Activated T-helper 1 cell treated with Interleukin-2 at 50 U/mL for 16 hours (primary cell): ENCODE results near the gene DUS1L.

Experiments used
- DNase-seq: peaks from one replicate; pipeline ENCODE4 v3.0.0-alpha.2; 2020; ENCODE audit warnings: low read depth

DUS1L gene

GRCh38 chr17:82065638-82066303 lies at the start of gene DUS1L:
Gene DUS1L, minus strand, starts transcription at chr17:82065804. Its CDS starts 745 bp downstream, at chr17:82065059.
- peak; percentile 60 for DNase-seq

GRCh38 chr17:82114872-82115271 lies 49.3 kb upstream of the DUS1L start:
- no peak for DNase-seq

- no peak for DNase-seq
These were observed 48.8 kb upstream of the DUS1L start for GRCh38 chr17:82114447-82114846.

DNA sequence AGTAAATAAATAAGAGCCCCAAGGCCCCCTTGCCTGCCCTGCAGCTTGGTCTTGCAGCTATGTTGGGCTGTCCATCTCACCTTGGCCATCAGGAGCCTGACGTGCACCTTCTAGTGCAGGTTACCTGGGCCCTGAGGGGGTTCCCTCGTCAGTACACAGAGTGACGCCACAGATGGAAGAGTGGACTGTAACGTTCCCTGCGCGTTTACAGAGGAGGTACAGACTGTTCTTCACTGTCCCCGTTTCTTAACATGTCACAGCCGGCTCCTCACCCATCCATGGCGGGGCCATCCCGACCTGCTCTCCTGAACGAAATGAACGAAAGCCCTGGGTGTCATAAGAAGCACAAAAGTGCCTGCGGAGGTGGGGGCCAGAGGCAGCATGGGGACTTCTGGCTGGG lies 48.3 kb upstream of the DUS1L start:
- no peak for DNase-seq

DNA sequence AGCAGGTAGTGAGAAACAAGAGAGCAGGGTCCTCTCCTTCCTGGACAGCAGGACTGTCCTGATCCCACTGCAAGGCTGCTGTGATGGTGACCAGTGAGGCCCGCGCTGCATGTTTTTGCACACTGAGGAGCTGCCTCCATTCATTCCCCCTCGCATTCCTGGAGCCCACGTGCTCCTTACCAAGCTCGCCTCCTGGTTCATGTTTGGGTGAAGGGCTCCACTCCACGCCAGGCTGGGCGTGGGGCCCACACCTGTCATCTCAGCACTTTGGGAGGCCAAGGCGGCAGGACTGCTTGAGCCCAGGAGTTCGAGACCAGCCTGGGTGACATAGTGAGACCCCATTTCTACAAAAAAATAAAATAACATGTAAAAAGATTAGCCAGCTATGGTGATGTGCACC lies 47.8 kb upstream of the DUS1L start:
- no peak for DNase-seq

- no peak for DNase-seq
These were observed 47.3 kb upstream of the DUS1L start for GRCh38 chr17:82112914-82113311.

DNA sequence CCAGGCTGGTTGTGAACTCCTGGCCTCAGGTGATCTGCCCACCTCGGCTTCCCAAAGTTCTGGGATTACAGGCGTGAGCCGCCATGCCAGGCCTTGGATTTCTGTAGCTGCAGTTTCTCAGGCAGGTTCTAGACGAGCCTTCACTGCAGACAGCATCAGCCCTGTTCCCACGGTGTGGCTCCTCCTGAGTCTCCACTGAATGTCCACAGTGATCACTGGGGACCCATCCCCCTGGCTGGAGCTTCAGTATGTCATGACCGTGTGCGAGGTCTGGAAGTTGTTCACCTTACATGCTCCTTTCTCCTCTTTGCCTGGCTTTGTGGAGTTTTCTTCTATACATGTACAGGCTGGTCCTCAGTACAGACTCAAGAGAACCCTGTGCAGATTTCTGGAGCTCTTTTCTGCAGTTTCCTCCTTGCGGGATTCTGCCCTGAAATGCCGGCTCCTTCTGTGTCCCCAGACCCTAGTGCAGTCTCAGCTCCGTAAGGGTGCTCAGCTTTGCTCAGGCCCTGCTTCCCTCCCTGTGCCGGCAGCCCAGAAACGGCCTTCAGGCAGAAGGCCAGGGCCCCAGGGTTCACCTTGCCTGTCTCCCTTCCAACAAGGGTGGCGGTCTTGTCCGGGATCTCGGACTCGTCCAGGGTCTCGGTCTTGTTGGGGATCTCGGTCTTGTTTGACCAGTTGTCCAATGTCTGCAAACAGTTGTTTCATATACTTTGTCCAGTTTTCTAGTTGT lies 46.7 kb upstream of the DUS1L start:
- no peak for DNase-seq

DNA sequence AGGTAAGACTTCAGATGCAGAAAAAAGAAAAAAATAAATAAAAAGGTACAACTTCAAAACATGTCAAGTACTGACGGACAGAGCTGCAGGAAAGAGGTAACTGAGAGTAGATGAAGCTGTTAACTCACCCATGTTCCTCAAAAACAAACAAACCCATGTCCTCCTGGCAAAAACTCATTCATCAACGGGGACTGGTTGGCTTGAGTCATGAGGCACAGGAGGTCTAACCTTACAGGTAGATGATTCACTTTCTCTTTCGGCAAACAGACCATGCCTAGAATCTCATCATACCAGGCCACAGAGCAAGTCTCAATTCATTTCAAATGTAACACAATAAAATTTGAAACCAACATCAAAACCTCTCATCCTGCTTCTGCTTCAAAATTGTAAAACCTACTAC lies 44.7 kb upstream of the DUS1L start:
- no peak for DNase-seq

DNA sequence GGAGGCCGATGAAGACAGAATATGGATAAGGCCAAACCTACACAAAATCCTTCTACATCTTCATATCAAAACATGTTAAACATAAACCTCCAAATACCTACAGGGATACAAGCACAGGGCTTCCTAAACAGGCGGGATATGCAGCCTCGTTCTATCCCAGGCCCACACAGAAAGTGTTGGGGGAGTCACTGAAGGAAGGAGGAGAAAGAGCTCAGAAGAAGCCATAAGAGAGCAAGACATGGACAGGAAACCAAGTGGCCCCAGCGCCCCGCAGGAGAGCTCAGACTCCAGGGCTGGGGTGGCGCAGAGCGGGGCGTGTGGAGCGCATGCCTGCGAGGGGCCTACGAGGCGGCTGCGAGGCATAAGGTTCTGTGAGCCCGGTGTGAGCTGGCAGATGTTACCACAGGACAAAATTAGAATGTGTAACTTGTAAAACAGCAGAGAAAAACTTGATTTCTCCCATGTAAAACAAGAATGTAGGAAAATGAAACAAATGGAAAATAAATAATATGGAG lies 43.4 kb upstream of the DUS1L start:
- DNase-seq: no peak

DNA sequence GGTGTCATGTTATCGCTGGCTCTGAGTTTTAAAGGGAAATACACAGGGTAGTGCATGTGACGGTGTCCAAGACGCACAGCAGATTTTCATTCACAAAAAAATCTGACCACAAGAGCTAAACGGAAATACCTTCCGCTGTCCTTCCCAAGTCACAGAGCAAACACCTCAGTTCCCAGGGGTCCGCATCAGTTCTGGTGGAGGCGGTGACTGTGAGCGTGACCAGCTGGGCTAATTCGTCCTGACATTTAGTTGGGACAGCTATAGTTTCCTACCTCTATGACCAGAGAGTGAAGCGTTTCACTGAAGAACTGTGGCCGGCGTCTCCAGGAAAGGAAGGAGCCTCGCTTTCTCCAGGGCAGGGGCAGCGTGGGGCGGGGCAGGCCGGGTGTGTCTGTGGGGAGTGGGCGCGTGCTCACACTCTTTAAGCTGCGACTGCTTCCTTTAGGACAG lies 42.9 kb upstream of the DUS1L start:
- DNase-seq: no peak

- DNase-seq: no peak
These were observed 42.4 kb upstream of the DUS1L start for GRCh38 chr17:82108038-82108437.

DNA sequence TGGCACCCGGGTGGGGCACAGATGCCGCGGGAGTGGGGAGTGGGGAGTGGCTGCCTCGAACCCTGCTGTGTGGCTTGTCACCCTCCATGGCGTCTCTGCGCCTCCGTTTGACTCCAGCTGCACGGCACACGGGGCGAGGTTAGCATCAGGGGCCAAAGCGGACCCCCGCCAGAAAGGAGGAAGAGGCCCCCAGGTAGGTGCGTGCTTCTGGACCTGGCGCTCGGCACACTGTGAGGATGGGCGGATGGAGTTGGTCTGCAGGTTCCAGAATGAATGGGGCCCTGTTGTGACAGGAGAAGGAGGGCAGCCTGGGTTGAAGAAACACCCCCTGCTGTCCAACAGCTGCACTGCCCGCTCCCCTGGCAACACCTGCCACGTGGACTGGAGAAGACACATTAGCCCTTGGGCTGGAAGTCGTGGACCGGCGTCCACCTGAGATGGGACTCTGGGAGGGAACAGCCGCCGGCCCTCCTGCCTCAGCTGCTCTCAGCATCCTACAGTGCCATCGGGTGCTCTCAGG lies 41.8 kb upstream of the DUS1L start:
- no peak for DNase-seq

DNA sequence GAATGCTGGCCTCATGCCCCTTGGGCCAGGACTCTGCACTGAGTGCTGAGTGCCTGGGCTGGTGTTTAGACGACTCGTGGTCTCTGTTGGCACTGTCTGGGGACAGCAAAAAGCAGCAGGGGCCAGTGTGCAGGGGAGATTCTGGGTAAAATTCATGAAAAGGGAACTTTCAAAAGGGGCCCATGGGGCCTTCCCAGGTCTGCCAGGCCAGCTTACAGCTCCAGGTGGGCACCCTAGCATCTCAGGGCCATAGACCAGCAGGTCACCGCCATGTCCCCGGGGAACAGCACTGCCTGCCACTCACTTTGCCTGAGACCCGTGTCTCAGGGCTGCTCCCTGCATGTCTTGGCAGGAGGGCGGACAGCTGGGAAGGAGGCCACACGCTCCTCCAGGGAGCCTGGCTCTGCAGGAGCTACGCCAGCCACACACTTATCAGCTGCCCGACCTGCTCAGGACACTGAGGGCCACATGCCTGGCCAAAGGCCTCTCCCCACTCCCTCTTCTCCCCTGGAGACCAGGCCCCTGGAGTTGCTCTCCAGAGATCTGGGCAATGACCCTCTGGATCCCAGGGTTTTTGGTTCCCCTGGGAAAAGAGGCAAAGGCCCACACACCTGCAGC lies 41.2 kb upstream of the DUS1L start:
- no peak for DNase-seq

DNA sequence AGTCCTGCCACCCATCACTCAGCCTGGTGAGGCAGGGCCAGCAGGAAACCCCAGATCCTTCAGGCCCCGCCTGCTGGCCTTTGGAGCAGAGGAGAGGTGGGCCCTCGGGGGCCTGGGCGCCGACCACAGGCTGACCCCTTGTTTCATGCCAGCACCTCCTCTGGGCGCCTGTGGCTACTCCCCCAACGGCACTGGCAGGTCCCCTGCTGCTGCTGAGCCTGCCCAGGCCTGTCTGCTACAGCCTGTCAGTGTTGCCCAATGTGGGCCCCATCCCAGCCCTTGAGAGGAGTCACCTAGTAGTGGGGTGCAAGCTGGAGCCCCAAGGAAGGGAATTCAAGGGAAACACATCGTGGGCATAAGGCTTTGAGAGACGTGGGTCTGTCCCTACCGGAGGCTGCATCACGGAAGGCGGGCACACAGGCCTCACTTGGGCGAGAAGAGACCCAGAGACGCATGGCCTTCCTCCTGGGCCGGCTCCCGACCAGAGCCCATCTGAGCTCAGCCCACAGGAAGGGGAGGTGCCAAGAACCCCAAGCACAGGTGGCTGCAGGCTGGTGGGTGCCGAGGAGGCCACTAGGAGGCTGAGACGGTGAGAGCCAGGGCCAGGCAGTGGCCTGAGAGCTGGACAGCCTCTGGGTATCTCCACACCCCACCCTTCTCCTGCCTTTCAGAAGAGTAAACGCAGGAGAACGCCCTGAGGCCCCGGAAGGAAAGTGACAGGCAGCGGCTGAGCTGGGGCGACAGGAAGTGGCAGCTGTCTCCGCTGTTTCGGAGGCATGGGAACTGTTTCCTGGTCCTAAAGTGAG lies 40.5 kb upstream of the DUS1L start:
- peak; percentile 37 for DNase-seq

- DNase-seq: no peak
These were observed 39.8 kb upstream of the DUS1L start for GRCh38 chr17:82105417-82105881.

DNA sequence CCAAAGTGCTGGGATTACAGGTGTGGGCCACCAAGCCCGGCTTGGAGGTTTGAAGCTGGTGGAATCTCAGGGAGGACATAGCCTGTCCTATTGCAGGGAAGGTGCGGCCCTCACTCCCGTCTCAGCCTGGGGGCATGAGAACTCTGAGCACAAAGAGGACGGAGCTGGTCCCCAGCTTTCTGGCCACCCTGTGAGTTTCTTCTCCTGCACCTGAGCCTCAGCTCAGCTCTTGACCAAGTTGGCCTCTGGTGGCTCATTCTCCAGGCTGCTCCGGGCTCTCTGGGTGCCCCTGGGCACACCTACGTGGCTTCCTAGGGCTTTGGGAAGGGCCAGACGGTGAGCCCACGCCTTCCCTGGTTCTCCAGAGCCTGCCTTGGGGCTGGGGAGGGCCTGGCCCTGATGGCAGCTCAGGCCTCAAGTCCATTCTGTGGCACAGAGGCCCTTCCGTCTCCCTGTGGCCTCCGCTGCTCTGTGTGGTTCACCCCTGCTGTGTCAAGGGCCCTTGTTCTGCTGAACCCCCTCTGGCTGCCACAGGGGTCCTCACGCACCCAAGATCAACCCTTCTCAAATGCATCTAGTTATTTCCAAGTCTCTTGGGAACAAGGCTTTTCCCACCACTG lies 39.3 kb upstream of the DUS1L start:
- DNase-seq: no peak

DNA sequence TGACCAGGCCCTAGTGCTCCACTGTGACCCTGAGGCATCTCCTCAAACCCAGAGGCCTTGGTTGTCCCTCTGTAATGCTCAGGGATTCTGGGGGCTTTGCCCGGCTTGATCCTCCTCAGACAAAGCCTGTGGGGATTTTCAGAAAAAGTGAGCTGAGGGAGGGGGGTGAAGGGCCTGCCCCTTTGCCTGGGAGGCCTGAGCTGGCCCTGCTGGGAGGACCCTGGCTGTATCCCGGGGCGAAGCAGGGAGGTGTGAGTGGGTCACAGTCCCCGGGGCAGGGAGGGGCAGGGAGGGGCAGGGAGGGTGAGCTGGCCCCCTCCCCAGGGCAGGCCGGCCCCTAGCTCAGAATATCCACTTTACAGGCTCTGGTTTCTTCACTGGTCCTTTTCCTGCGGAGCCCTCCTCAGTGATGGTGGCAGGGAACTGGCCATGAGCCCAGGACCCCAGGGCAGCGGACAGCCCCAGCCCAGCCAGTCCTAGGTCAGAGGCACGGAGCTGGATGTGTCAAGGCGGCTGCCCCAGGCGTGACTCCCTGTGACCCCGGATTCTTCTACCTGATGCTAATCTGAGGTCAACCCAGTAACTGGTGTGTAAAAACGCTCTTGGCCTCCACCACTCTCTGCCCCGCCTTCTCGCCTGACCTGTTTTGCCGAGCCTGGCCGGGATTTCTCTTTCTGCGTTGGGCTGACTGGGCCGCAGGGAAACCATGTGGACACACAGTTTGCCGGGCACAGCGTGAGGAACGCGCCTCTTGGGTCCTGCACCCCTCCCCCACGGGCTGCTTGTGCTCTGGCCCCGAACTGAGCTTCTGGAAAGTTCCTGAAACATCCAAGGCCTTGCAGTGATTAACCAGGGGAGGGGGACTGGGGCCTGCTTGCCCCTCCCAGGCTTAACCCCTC lies 38.2 kb upstream of the DUS1L start:
- no peak for DNase-seq

GRCh38 chr17:82101767-82102679 lies 36.4 kb upstream of the DUS1L start:
- DNase-seq: no peak

DNA sequence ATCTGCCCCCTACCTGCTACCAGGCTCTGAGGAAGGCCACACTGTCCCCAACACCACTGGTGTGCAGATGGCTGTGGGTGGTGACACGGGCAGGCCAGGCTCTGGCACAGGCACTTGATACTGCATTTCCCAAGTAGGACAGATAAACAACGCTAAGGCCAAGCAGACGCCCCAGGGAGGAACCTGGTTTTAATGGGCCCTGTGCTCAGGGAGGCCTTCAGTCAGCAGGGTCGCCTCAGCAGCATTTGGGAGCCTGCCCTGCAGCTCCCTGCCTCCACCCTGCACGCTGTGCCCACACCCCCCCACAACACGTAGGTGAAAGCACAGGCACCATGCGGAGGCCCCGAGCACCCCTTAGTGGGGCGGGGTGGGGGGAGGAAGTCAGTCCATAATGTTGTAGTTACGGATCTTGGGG lies 35.7 kb upstream of the DUS1L start:
- no peak for DNase-seq
